ENCODE measurements around the gene PYGL. TPM values are rescaled to one million over a fixed set of nuclear protein-coding genes. Genes with fewer than 3 reads are reported as not detected.

The PYGL gene
- total RNA-seq, 1 donor from 2014 or later = 63.0 TPM

DNA sequence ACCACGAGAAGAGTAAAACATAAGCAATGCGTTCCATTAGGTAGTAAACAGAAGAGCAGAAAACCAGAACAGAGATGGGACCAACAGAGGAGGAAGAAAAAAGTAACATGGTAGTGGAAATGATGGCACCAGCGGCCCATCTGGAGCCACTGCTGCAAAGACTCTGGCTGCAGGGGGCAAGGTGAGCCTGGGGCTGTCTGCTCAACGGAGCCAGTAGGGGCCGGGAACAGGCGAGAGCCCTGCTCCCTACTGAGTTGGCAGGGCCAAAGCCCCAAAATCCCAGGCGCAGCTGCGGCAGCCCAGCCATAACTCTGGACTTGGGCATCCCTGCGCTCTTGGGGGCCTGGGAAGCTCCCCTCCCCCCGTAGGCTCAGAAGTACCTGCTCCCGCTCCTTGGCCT is 28.5 kb upstream of the PYGL start:
- Histone ChIP-seq H3K79me2 (ENCODE audit: low read depth) (no peaks in the 10 kb centered on the region), H4K20me1 (ENCODE audit: low read depth) (no peaks in the 10 kb centered on the region), H3K4me3 (no peak overlapping the region), H2AFZ (replicated peaks) (no peak overlapping the region), H3F3A (ENCODE audit: low read depth) (no peaks in the 10 kb centered on the region), H3K4me2 (no peak overlapping the region), H3K36me3 (no peaks in the 10 kb centered on the region), H3K27me3 (no peaks in the 10 kb centered on the region), H3K9me3 (ENCODE audit: low read depth) (no peaks in the 10 kb centered on the region), H3K9ac (no peak overlapping the region), H3K4me1 (no peaks in the 10 kb centered on the region), H3K27ac (no peak overlapping the region)
- Mint-ChIP-seq H3K27ac (no peak overlapping the region), H3K4me3 (no peak overlapping the region), H3K9me3 (no peaks in the 10 kb centered on the region), H3K4me1 (no peaks in the 10 kb centered on the region), H3K27me3 (ENCODE audit: insufficient read depth, low read depth) (no peaks in the 10 kb centered on the region), H3K36me3 (no peaks in the 10 kb centered on the region)
- DNase-seq (ENCODE audit: low spot score) = no peak
- TF ChIP-seq EZH2phosphoT487 (IDR thresholded peaks at IDR 0.05) (no peak), EZH2 (IDR thresholded peaks at IDR 0.05) (no peak)
- TF ChIP-seq, protein P1, sequence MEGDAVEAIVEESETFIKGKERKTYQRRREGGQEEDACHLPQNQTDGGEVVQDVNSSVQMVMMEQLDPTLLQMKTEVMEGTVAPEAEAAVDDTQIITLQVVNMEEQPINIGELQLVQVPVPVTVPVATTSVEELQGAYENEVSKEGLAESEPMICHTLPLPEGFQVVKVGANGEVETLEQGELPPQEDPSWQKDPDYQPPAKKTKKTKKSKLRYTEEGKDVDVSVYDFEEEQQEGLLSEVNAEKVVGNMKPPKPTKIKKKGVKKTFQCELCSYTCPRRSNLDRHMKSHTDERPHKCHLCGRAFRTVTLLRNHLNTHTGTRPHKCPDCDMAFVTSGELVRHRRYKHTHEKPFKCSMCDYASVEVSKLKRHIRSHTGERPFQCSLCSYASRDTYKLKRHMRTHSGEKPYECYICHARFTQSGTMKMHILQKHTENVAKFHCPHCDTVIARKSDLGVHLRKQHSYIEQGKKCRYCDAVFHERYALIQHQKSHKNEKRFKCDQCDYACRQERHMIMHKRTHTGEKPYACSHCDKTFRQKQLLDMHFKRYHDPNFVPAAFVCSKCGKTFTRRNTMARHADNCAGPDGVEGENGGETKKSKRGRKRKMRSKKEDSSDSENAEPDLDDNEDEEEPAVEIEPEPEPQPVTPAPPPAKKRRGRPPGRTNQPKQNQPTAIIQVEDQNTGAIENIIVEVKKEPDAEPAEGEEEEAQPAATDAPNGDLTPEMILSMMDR (IDR thresholded peaks at IDR 0.05) = no peak

DNA sequence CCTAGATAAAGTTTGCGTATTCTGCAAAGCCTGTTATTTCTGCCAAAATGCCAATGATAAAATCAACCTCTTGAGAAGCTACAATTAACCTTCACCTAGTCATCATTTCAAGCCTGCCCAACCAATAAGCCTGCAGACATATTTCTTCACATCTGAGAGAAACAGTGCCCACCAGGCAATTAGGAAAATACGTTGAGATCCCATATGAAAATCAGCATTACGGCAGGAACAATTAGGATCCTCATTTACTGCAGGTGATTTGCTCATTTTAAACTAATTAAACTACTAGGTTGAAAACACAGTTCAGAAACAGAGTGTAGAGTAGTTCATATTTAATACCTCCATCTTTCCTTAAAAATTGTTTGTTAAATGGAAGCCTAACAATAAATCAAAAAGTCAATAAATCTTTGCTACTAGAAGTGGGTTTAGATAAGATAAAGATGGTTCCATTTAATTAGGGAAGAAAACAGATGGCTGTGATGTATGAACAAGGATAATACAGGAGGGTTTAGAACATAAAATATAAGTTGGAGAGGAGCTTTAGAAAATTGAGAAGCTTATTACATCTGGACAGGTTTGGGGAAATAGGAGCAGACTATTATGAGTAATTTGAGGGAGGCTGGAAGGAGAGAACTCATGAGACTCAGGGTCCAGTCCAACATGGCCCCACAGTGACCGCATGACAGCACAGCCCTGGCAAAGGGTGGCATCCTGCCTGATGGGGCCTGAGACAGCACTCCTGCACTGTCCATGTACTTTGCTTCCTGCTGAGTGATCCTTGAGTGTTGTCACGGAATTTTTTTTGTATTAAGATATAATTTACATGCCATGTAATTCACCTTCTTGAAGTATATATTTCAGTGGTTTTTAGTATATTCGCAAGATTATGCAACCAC is 26.9 kb upstream of the PYGL start:
- H3K79me2 ChIP-seq (ENCODE audit: low read depth) = no peaks in the 10 kb centered on the region
- H3K27me3 ChIP-seq = no peaks in the 10 kb centered on the region
- Mint-ChIP-seq H3K4me3 (no peak overlapping the region), H3K4me1 (no peaks in the 10 kb centered on the region), H3K9me3 (no peaks in the 10 kb centered on the region), H3K27ac (no peak overlapping the region), H3K27me3 (ENCODE audit: insufficient read depth, low read depth) (no peaks in the 10 kb centered on the region), H3K36me3 (no peaks in the 10 kb centered on the region)
- no peaks in the 10 kb centered on the region for H3K36me3 ChIP-seq
- H3K9me3 ChIP-seq (ENCODE audit: low read depth) = no peaks in the 10 kb centered on the region
- H3K9ac ChIP-seq = no peak overlapping the region
- no peak for DNase-seq (ENCODE audit: low spot score)
- no peaks in the 10 kb centered on the region for H3F3A ChIP-seq (ENCODE audit: low read depth)
- H2AFZ ChIP-seq (replicated peaks) = no peak overlapping the region
- H3K27ac ChIP-seq = no peak overlapping the region
- H3K4me2 ChIP-seq = no peak overlapping the region
- no peaks in the 10 kb centered on the region for H4K20me1 ChIP-seq (ENCODE audit: low read depth)
- no peak overlapping the region for H3K4me3 ChIP-seq
- TF ChIP-seq, protein P1 (IDR thresholded peaks at IDR 0.05) = no peak
- no peak for TF ChIP-seq EZH2 (IDR thresholded peaks at IDR 0.05)
- TF ChIP-seq EZH2phosphoT487 (IDR thresholded peaks at IDR 0.05) = no peak
- H3K4me1 ChIP-seq = no peaks in the 10 kb centered on the region

DNA sequence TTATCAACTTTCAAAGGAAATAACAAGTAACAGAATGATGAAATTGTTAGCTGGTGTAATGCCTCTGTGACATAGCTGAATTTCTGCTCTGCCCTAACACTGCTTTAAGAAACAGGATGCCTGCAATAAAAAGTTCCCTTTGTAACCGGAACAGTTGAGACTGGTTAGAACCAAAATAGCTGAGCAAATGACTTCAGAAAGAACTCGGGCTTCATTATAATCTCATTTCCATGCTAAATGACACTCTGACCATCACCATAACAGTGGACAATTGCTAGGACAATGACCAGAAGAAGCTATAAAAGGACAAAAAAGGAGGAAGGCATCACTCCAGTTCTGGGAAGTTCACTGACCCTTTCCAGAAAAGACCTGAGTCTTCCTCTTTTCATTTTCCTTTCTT is 23.5 kb upstream of the PYGL start:
- H3K9me3 ChIP-seq (ENCODE audit: low read depth) = no peaks in the 10 kb centered on the region
- H3K27ac ChIP-seq = no peak overlapping the region
- Mint-ChIP-seq H3K36me3 (no peaks in the 10 kb centered on the region), H3K27ac (no peak overlapping the region), H3K9me3 (no peaks in the 10 kb centered on the region), H3K4me3 (no peak overlapping the region), H3K27me3 (ENCODE audit: insufficient read depth, low read depth) (no peaks in the 10 kb centered on the region), H3K4me1 (no peaks in the 10 kb centered on the region)
- H3K79me2 ChIP-seq (ENCODE audit: low read depth) = no peaks in the 10 kb centered on the region
- H3K36me3 ChIP-seq = no peaks in the 10 kb centered on the region
- H3K4me2 ChIP-seq = no peak overlapping the region
- TF ChIP-seq EZH2phosphoT487 (IDR thresholded peaks at IDR 0.05) (no peak), EZH2 (IDR thresholded peaks at IDR 0.05) (no peak)
- TF ChIP-seq, protein P1 (IDR thresholded peaks at IDR 0.05) = no peak
- no peaks in the 10 kb centered on the region for H4K20me1 ChIP-seq (ENCODE audit: low read depth)
- no peaks in the 10 kb centered on the region for H3K4me1 ChIP-seq
- DNase-seq (ENCODE audit: low spot score) = no peak
- H3K4me3 ChIP-seq = no peak overlapping the region
- no peaks in the 10 kb centered on the region for H3F3A ChIP-seq (ENCODE audit: low read depth)
- H3K9ac ChIP-seq = no peak overlapping the region
- H2AFZ ChIP-seq (replicated peaks) = no peak overlapping the region
- no peaks in the 10 kb centered on the region for H3K27me3 ChIP-seq

Data from neural progenitor cell (in vitro differentiated cells).